GM12875 (cell line): ENCODE results near the gene FCHSD1.
A peak's percentile ranks its signal among the peaks of the same experiment; 100 is the strongest.

ENCODE experiments used
- H3K4me3 ChIP-seq: one replicate; pipeline ENCODE4 v1.5.1; 2011; ENCODE audit warnings: low read depth, low read length, control low read depth
- TF ChIP-seq, protein P1 (sequence below): IDR thresholded peaks from 2 replicates; pipeline ENCODE4 v1.5.1; 2011; ENCODE audit warnings: low read depth, mild to moderate bottlenecking, control low read depth, inconsistent platforms, low read length, moderate library complexity, borderline replicate concordance; ENCODE audit not compliant: insufficient read depth

FCHSD1 gene

DNA sequence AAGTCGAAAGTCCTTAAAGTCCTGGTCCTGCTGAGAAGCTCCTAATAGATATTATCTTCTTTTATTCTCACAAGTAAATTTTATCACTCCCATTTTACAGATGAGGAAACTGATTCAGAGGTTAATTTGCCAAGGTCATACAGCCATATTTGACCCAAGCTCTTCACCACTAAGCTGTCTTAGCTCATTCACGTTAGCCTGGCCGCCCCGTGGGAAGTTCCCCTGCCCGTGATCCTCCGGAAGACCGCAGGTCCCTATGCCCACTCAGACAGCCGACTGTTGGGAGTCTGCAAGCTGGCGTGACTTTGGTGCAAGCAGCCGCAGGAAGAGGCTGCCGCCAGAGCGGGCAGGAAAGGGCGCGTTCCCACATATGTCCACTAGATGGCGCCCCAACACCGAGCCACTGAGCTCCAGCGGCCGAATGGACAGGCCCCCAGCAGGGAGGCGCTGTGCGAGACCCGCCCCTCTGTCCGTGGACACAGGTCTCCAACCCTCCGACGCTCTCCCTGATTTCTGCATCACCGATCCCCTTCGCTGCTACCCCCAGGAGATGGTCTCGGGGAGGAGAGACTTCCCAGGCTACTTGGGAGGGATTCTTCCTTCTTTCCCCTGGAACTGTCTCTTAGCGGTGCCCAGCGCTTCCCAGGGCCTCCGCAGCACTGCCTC, 40.8 kb upstream of the FCHSD1 start:
- peak overlapping the region; percentile 15 for H3K4me3 ChIP-seq

DNA sequence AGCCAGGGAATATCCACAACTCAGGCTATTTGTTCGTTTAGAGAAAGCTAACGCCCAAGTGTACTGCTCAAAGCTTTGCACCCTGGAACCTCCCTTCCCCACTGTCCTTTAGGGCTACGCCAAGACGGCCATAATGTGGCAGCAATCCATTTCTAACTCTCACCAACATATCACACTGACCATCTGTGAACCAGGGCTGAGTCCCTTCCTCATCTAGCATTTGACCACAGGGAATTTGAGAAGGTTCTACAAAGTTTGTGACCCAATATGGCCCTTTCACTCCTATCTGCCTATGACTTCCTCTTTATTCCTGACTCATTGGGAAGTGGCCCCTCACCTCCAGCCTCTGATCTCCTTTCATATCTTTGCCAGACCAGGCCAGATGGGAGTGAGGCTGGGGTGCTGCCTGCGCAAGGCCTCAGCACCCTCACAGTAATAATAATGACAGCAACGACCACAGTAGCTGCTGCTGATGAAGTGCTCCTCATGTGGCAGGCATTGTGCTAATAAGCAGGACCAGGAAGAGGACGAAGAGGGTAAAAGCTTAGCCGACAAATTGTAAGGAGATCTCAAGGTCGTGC, 40.2 kb upstream of the FCHSD1 start:
- TF ChIP-seq, protein P1, sequence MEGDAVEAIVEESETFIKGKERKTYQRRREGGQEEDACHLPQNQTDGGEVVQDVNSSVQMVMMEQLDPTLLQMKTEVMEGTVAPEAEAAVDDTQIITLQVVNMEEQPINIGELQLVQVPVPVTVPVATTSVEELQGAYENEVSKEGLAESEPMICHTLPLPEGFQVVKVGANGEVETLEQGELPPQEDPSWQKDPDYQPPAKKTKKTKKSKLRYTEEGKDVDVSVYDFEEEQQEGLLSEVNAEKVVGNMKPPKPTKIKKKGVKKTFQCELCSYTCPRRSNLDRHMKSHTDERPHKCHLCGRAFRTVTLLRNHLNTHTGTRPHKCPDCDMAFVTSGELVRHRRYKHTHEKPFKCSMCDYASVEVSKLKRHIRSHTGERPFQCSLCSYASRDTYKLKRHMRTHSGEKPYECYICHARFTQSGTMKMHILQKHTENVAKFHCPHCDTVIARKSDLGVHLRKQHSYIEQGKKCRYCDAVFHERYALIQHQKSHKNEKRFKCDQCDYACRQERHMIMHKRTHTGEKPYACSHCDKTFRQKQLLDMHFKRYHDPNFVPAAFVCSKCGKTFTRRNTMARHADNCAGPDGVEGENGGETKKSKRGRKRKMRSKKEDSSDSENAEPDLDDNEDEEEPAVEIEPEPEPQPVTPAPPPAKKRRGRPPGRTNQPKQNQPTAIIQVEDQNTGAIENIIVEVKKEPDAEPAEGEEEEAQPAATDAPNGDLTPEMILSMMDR, result no peak
- H3K4me3 ChIP-seq, result no peak overlapping the region

More for the DNA sequence above, 40.8 kb upstream of the FCHSD1 start:
- TF ChIP-seq, protein P1, result peak; percentile 97

DNA sequence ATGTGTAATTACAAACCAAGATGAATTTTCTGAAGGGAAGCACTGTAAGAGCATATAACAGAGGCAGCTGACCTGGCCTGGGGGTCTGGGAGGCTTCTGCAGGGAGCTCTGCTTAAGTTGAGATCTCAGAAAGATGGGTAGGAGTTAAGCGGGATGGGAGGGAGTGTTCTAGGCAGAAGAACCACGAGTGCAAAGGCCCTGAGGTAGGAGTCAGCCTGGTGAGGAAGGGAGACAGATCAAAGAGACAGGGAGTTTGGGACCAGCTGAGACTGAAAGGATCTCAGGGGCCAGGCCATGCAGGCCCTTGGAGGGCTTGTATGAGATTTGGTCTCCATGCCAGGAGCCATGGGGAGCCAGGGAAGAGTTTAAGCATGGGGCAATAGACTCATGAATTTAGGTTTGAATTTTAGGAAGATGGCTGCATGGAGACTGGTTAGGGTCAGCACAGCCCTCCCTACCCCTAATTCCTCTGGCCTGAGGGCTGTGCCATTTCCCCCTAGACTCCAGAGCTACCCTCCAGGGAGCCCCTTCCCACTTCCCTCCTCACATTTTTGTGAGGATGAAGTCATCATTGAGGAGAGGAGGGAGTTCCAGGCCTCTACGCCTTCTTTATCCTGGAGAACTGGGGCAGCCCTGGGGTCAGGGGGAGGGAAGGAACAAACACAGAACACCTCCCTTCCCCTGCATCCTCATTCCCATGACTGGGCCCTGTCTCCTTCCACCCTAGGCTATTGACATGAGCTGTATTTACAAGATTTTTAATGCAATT, 35.6 kb upstream of the FCHSD1 start:
- no peak overlapping the region for H3K4me3 ChIP-seq
- TF ChIP-seq, protein P1, result no peak

DNA sequence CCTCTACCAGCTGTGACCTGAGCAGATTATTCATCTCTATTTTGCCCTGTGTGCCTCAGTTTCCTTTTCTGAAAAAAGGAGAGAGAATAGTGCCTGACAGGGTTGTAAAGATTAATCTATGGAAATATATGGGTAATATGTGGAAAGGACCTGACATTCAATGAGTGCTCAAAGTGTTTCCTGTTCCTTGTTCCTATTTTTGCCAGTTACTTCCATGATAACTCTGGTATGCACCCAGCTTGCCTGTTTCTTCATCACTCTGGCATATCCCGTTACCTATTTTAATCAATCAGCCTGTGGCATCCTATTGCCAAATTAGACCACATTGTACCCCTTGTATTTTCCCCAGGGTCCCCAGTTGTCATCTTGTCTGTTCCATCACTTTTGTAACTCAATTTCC, 34.4 kb upstream of the FCHSD1 start:
- TF ChIP-seq, protein P1, result no peak
- no peak overlapping the region for H3K4me3 ChIP-seq

DNA sequence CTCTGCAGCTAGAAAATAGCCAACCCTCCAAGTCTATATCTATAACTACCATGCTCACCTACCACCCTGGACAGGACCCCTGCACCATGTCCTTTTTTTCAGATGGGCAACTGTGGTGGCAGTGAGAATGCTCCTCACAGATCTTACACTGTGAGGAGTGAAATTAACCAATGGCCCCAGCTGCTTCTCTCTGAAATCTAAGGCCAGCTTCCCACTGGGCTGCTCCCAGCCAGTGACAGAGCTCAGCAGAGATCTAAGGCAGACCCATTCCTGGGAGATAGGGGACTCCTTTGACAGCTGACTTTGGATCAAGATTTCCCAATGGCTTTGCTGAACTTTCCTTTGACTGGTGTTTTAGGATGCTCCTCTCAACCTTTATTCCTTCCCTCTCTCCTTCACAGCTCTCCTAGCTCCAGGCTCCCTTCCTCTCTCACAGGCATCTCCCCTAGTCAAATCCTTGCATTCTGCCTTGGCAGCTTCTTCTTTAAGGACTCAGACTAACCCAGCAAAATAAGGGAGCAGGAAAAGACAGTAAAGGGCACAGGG, 32.5 kb upstream of the FCHSD1 start:
- no peak overlapping the region for H3K4me3 ChIP-seq

DNA sequence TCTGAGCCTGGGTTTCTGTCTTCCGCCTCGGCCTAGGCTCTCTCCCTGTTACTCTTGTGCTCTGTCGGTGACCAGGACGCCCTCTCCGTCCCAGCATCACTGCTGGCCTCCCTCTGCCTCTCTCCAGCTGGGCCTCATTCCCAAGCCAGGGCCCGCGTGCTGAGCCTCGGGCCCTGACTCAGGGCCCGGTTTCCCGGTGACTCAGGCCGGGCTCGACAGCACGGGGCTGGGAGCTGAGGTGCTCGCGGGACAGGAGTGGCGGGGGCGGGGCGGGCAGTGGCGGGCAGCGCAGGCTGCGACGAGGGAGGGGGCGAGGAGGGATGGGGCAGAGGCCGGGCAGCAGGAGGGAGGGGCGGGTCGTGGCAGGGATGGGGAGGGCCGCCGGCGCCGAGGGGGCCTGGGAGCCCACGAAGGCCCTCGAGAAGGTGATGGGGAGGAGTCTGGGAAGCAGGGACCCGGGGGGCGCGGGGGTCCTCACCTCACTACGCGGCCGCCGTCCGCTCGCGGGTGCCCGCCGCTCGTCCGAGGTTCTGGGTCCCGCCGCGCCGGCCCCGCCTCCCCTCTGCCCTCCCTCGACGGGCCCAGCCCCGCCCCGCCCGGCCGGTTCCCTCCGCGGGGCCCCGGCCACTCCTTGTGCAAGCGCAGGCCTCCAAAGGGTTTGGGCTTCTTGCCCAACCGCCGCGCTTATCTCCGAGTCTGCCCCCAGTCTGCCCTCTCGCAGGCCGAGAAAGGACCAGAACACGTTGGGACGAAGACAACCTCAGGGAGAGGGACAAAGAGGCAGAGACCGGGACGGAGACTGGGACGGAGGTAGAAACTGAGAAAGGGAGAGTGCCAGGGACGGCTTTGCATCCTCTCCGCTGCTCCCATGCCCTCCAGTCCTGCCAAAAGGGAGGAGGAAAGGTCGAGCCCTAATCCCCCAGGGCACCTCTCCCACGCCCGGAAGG, 30.8 kb upstream of the FCHSD1 start, which contains the start of gene ARAP3:
Gene ARAP3 (minus strand): TSS at position 536 of the 947 bp plus-strand sequence. CDS start 1,744 bp downstream, outside the sequence.
- no peak within 1 kb of the TSS for H3K4me3 ChIP-seq
- TF ChIP-seq, protein P1, result no peak

More for the DNA sequence above, 32.5 kb upstream of the FCHSD1 start:
- TF ChIP-seq, protein P1, result no peak
